GM12872 (cell line): Measurements from ENCODE around the gene SOD1.

Experiments
- CTCF ChIP-seq: IDR thresholded peaks from 3 replicates; pipeline ENCODE4 v1.5.1; 2011; ENCODE audit warnings: low read depth, mild to moderate bottlenecking, low read length, moderate library complexity; ENCODE audit not compliant: insufficient read depth

SOD1 gene

GRCh38 chr21:31688603-31689368 is 29.3 kb downstream of the SOD1 start:
- TF ChIP-seq CTCF: no peak

GRCh38 chr21:31693222-31693621 is 33.7 kb downstream of the SOD1 start:
- TF ChIP-seq CTCF: no peak

GRCh38 chr21:31696424-31696823 is 36.9 kb downstream of the SOD1 start:
- TF ChIP-seq CTCF: no peak

GRCh38 chr21:31698461-31698860 is 39.0 kb downstream of the SOD1 start:
- no peak for TF ChIP-seq CTCF

GRCh38 chr21:31700040-31700439 is 40.5 kb downstream of the SOD1 start:
- no peak for TF ChIP-seq CTCF

- TF ChIP-seq CTCF: no peak
These were observed 47.1 kb downstream of the SOD1 start for GRCh38 chr21:31706562-31706961.

GRCh38 chr21:31707499-31707898 is 48.0 kb downstream of the SOD1 start:
- TF ChIP-seq CTCF: no peak

- TF ChIP-seq CTCF: no peak
These were observed 49.0 kb downstream of the SOD1 start for GRCh38 chr21:31708541-31708940.
